Lung microvascular endothelial cell (primary cell): ENCODE results near the gene CCHCR1. TPM values are rescaled to one million over a fixed set of nuclear protein-coding genes. Genes with fewer than 3 reads are reported as not detected.

ENCODE experiments used
- DNase-seq, 2 donors: peaks; one replicate each; pipeline versions ENCODE4 v3.0.0 to v3.0.0-alpha.2; 2010; ENCODE audit warnings: low read depth in 2 of 2
- total RNA-seq: library from RNA; depleted of rRNA; stranded (reverse); fragments of >200 nt; gene quantifications from 2 replicates; pipeline ENCODE4 v1.2.1, GENCODE V29; 2014

CCHCR1 gene
- total RNA-seq, 1 donor from 2014 or later: 7.7 TPM

DNA sequence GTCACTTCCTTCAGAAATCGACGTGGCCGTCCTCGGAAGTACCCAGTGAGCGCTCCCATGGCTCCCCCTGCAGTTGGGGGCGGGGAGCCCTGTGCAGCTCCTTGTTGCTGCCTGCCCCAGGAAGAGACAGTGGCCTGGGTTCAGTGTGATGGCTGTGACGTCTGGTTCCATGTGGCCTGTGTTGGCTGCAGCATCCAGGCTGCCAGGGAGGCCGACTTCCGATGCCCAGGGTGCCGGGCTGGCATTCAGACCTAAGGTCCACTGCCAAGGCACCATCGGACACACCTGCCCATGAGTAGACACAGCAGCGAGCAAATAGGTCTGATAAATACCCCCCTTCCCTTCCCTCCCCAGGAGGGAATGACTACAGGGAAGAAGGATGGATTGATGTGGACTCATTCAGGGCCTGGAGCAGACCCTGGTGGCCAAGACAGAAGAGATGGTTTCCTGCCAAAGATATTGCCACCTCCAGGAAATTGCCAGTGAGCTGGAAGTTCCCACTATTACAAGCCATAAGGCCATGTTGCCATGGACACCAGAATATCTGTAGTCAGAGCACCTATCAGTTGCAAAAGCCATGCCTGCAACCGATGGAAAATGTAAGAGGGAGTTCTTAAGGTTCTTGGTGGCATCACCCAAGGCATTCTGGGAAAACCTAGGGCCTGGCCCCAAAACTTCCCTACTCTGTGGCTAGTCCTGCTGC is 5.0 kb upstream of the CCHCR1 start:
- no peak for DNase-seq

GRCh38 chr6:31161216-31162126 is 3.9 kb upstream of the CCHCR1 start:
- no peak for DNase-seq

DNA sequence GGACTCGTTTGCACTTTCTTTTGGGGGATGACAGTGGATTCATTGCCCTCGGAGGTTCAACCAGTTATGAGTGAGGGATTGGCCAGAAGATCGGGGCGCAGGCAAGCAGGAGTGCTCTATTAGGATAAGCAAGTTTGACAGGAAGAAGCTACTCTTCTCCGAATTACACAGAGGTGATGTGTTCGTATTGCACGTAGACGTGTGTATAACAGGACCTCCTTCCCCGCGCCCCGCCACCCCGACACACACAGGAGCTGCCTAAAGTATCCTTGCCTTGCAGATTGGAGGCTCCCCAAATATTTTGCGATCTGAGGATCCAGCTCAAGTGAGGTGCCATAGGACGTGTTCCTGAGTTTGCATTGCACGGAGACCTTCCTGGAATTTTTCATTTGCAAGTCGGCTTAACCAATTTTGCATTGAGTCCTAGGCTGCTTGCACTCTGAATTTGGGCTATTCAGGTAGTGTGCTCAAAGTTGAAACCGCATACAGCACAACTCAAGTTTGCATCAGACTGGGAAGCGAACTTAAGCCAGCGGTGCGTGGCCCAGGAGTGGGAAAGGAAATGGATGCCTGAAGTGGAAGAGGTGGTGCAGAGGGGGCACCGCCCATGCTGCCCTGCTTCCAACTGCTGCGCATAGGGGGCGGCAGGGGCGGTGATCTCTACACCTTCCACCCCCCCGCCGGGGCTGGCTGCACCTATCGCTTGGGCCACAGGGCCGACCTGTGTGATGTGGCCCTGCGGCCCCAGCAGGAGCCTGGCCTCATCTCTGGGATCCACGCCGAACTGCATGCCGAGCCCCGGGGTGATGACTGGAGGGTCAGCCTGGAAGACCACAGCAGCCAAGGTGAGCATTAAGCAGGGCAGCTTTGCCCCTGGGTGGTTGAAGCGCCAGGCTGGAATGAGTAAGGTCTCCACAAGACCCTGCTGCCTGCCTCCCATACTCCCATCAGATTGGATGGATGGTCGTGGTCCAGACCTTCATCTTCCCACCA is 1.6 kb upstream of the CCHCR1 start:
- DNase-seq: peak in 1 of 2 donors; percentile 11

DNA sequence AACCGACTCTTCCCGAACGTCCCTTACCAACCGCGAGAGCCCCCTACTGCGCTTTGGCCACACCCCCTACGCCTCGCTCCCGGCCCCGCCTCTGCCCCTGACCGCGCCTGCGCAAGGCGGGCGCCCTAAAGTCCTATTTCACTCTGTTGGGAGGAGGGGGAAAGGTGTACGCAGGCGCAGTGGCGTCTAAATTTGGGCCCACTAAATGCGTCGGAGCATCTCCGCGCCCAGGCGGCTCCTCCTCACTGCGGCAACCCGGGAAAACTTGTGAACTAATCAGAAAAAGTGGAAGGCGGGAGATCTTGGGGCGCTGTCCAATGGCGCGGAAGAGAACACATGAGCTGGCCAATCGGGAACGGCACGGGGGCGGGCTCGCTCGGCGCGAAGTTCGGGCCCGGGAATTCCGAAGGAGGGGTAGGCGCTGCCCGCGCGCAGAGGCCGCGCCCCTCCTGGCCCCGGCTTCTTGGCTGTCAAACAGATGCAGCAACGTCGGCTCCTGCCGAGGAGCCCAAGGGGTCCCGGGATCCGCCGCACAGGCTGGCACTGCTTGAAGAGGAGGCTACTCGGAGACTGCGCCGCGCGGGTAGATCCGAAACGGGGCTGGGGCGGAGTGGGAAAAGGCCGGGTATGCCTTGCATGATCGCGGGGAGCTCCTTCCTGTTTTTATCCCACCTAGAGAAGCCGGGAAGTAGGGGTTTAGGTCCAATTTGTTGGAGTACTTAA is 699 bp upstream of the CCHCR1 start, which contains the start of gene TCF19:
TCF19 (plus strand) TSS at position 450 of the 723 bp plus-strand sequence. CDS start 881 bp downstream, outside the sequence.
- peak; percentile 99 for DNase-seq

GRCh38 chr6:31156641-31157040 is 961 bp downstream of the CCHCR1 start:
- DNase-seq: no peak

GRCh38 chr6:31154436-31154835 is 3.2 kb downstream of the CCHCR1 start:
- no peak for DNase-seq

- no peak for DNase-seq
These were observed 4.8 kb downstream of the CCHCR1 start for GRCh38 chr6:31152781-31153180.

GRCh38 chr6:31149827-31150447 is 7.7 kb downstream of the CCHCR1 start:
- DNase-seq: no peak

GRCh38 chr6:31145386-31145785 is 12.2 kb downstream of the CCHCR1 start:
- no peak for DNase-seq

GRCh38 chr6:31144970-31145340 is 12.6 kb downstream of the CCHCR1 start:
- DNase-seq: no peak

DNA sequence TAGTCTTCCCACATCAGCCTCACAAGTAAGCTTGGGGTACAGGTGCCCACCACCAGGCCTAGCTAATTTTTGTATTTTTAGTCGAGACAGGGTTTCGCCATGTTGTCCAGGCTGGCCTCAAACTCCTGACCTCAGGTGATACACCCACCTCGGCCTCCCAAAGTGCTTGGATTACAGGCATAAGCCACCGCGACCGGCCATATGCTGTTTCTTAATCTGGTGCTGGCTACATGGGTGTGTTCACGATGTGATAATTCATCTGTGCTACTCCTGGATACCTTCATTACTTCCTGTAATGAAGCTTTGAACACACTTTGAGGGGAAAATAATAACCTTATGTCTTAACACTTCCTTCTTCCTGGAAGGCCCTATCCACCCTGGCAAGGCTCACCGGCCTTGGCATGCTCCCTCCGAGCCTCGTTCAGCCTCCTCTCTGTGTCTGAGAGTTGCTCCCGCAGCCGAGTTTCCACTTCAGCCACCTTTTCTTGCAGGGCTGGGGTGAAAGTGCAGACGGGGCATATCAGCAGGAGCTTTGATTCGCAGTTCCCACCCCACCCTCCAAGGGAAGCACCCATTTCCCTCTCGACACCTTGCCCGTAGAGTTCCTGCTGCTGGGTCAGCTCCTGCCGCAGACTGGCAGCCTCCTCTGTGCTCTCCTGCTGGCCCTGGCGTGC is 13.2 kb downstream of the CCHCR1 start:
- no peak for DNase-seq

GRCh38 chr6:31143148-31143547 is 14.5 kb downstream of the CCHCR1 start:
- DNase-seq: peak in 1 of 2 donors; percentile 67

DNA sequence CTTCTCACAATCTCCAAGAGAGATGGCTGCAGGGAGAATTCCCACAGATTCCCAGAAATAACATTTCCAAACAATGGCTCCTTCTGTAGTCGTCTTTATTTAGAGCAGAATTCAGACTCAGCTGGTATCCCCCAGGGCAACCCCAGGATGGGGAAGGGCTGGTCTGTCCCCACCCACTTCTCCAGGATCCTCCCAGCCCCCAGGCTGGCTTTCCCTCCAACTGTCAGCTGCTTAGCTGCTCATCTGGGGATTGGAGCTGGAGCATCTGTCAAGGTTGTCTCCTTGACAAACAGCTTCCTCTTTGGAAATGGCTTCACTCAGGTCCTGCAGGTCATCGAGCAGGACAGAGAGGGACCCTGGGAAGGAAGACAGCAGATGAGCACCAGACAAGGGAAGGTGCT is 15.2 kb downstream of the CCHCR1 start:
- DNase-seq: no peak

GRCh38 chr6:31140643-31141042 is 17.0 kb downstream of the CCHCR1 start:
- DNase-seq: no peak

GRCh38 chr6:31139599-31139998 is 18.0 kb downstream of the CCHCR1 start:
- DNase-seq: no peak

DNA sequence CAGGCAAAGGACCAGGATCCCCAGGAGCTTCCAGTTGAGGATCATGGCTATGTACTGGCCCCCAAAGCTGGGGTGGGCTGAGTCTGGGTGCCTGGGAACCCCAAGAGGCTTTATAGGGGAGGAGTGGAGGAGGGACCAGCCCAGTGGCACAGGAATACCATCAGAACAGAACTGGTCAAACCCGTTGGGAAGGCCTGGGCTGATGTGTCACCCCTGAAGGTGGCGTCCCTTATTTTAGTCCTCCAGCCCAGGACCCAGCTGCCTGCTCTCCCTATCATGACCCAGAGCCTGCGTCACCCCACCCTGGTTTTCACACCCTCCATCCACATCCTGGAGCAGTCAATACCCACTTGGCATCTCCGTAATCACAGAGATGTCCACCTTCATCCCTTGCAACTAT is 18.6 kb downstream of the CCHCR1 start, which contains the start of gene PSORS1C2:
PSORS1C2 (minus strand) TSS at position 85 of the 400 bp plus-strand sequence; CDS start at position 45, 40 bp downstream.
- DNase-seq: no peak

DNA sequence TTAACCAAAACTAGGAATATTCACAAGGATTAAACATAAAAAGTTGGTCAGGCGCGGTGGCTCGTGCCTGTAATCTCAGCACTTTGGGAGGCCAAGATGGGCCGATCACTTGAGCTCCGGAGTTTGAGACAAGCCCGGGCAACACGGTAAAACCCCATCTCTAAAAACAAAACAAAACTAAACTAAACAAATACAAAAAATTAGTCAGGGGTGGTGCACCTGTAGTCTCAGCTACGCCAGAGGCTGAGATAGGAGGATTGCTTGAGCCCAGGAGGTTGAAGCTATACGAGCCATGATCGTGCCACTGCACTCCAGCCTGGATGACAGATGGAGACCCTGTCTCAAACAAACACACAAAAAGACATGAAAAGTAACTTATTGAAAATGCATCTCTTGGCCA is 21.9 kb downstream of the CCHCR1 start:
- no peak for DNase-seq

- no peak for DNase-seq
These were observed 24.8 kb downstream of the CCHCR1 start for GRCh38 chr6:31132806-31133205.

DNA sequence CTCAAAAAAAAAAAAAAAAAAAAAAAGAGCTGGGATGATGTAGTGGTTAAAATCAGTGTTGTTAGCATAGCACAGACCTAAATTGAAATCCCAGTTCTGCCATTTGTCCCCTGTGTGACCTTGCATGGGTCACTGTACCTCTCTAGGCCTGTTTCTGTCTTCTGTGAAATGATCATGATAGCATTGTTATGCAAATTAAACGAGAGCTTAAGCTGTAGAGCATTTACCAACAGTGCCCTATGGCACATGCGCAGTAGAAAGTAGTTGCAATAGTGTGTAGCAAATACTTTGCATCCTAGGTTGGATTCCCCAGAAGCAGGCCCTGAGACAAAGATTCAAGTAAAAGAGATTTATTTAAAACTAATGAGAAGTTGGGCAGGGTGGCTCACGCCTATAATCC is 26.0 kb downstream of the CCHCR1 start:
- DNase-seq: no peak

- DNase-seq: no peak
These were observed 26.9 kb downstream of the CCHCR1 start for GRCh38 chr6:31130751-31131150.
